SK-N-SH (cell line): ENCODE data around the gene BDKRB1. TPM values are rescaled to one million over a fixed set of nuclear protein-coding genes. Genes with fewer than 3 reads are reported as not detected.
A peak's percentile ranks its signal among the peaks of the same experiment; 100 is the strongest.

Experiments used
- CTCF ChIA-PET: fragments of 300-600, 350-600 bp; formaldehyde crosslinking; extraction: SDS; loops from one replicate; lab custom pipeline; 2021; lab: Yijun Ruan, JAX
- POLR2A ChIA-PET: fragments of 350-600 bp; sonication (Branson Sonifier 250); formaldehyde crosslinking; extraction: SDS; loops from one replicate; lab custom pipeline; 2020; ENCODE audit warnings: antibody characterized with exemption, inconsistent platforms; lab: Yijun Ruan, JAX
- DNase-seq: peaks from one replicate; pipeline ENCODE4 v3.0.0; 2012
- H2AFZ ChIP-seq: fragments of 200-600 bp; sonication (generic); 2 replicates; pipeline ENCODE4 v1.8.1; 2016; ENCODE audit warnings: antibody characterized with exemption, mild to moderate bottlenecking, low read depth
- H3F3A ChIP-seq: fragments of 200-600 bp; sonication (generic); replicated peaks from 2 replicates; pipeline ENCODE3; 2016; ENCODE audit warnings: antibody characterized with exemption, mild to moderate bottlenecking; ENCODE audit not compliant: insufficient read depth
- H3K27ac ChIP-seq, 2 experiments: fragments of 200-500 bp in 1 of 2; fragments of 200-600 bp in 1 of 2; sonication (Bioruptor generic) in 1 of 2; sonication (generic), shearing (Covaris generic) in 1 of 2; 2 replicates each; pipeline versions ENCODE4 v1.5.1 to v1.6.1; 2014 to 2016; ENCODE audit warnings: low read depth in 2 of 2, inconsistent platforms in 1 of 2, low read length in 1 of 2, mild to moderate bottlenecking in 1 of 2, mixed read lengths in 1 of 2
- H3K27me3 ChIP-seq: fragments of 200-600 bp; sonication (generic), shearing (Covaris generic); 2 replicates; pipeline ENCODE4 v1.6.1; 2016; ENCODE audit warnings: mixed run types; ENCODE audit not compliant: insufficient read depth
- H3K36me3 ChIP-seq, 2 experiments: fragments of 200-500 bp in 1 of 2; fragments of 200-600 bp in 1 of 2; sonication (Bioruptor generic) in 1 of 2; sonication (generic) in 1 of 2; replicated peaks in 1 of 2; 2 replicates each; pipeline versions ENCODE3 to v1.5.1; 2014 to 2016; ENCODE audit warnings: low read length in 1 of 2, mild to moderate bottlenecking in 1 of 2; ENCODE audit not compliant: insufficient read depth in 2 of 2, control insufficient read depth in 1 of 2
- H3K4me1 ChIP-seq, 2 experiments: fragments of 200-500 bp in 1 of 2; fragments of 200-600 bp in 1 of 2; sonication (Bioruptor generic) in 1 of 2; sonication (generic), shearing (Covaris generic) in 1 of 2; 2 replicates each; pipeline versions ENCODE4 v1.5.1 to v1.6.1; 2014 to 2016; ENCODE audit warnings: low read depth in 1 of 2, low read length in 1 of 2, mixed run types in 1 of 2; ENCODE audit not compliant: insufficient read depth in 2 of 2, control insufficient read depth in 1 of 2
- H3K4me2 ChIP-seq: fragments of 200-600 bp; sonication (generic), shearing (Covaris generic); 2 replicates; pipeline ENCODE4 v1.6.1; 2017; ENCODE audit warnings: mixed run types
- H3K4me3 ChIP-seq, 2 experiments: fragments of 200-500 bp in 1 of 2; fragments of 200-600 bp in 1 of 2; sonication (Bioruptor generic) in 1 of 2; sonication (generic), shearing (Covaris generic) in 1 of 2; 2 replicates each; pipeline versions ENCODE4 v1.5.1 to v1.8.1; 2014 to 2016; ENCODE audit warnings: low read depth in 2 of 2, inconsistent platforms in 1 of 2, low read length in 1 of 2, mild to moderate bottlenecking in 1 of 2, mixed read lengths in 1 of 2, moderate library complexity in 1 of 2
- H3K79me2 ChIP-seq: fragments of 200-600 bp; sonication (generic); 2 replicates; pipeline ENCODE4 v1.8.1; 2017; ENCODE audit warnings: mild to moderate bottlenecking; ENCODE audit not compliant: insufficient read depth
- H3K9ac ChIP-seq: fragments of 200-600 bp; sonication (generic); 2 replicates; pipeline ENCODE4 v1.6.1; 2017; ENCODE audit warnings: mixed run types
- H3K9me2 ChIP-seq: fragments of 200-600 bp; sonication (generic); 2 replicates; pipeline ENCODE4 v1.6.1; 2017; ENCODE audit warnings: mixed run types
- H3K9me3 ChIP-seq: fragments of 200-600 bp; sonication (generic); 2 replicates; pipeline ENCODE4 v1.6.1; 2017; ENCODE audit warnings: mixed run types, mild to moderate bottlenecking, moderate library complexity
- H4K20me1 ChIP-seq: fragments of 200-600 bp; sonication (generic); 2 replicates; pipeline ENCODE4 v1.6.1; 2017; ENCODE audit warnings: mild to moderate bottlenecking, mixed run types; ENCODE audit not compliant: insufficient read depth
- CHD2 ChIP-seq: fragments of 150-350 bp; IDR thresholded peaks from 2 replicates; pipeline ENCODE4 v1.6.1; 2018; ENCODE audit warnings: low read length; ENCODE audit not compliant: partially characterized antibody
- EZH2phosphoT487 ChIP-seq: fragments of 200-600 bp; sonication (generic); IDR thresholded peaks from 2 replicates; pipeline ENCODE4 v1.6.1; 2017; ENCODE audit warnings: low read depth, mixed run types, mild to moderate bottlenecking, antibody characterized with exemption, moderate library complexity, borderline replicate concordance
- FOXJ3 ChIP-seq: sonication (generic); formaldehyde crosslinking; IDR thresholded peaks from 2 replicates; pipeline ENCODE4 v1.5.1; 2020; ENCODE audit warnings: mild to moderate bottlenecking, missing genetic modification reagents
- FOXM1 ChIP-seq: IDR thresholded peaks from 2 replicates; pipeline ENCODE4 v1.4.0; 2012; ENCODE audit warnings: low read depth, mild to moderate bottlenecking
- GABPA ChIP-seq: IDR thresholded peaks from 2 replicates; pipeline ENCODE4 v1.4.0; 2012; ENCODE audit warnings: low read depth, mild to moderate bottlenecking
- GATA2 ChIP-seq: sonication (generic); formaldehyde crosslinking; IDR thresholded peaks from 2 replicates; pipeline ENCODE4 v1.5.0; 2020; ENCODE audit warnings: mild to moderate bottlenecking, missing genetic modification reagents
- IRF3 ChIP-seq: fragments of 150-350 bp; IDR thresholded peaks from 2 replicates; pipeline ENCODE4 v1.6.1; 2016; ENCODE audit warnings: mild to moderate bottlenecking, low read depth, low read length
- JUND ChIP-seq: IDR thresholded peaks from 2 replicates; pipeline ENCODE4 v1.4.0; 2012
- NRF1 ChIP-seq: IDR thresholded peaks from 2 replicates; pipeline ENCODE4 v1.6.1; 2012; ENCODE audit warnings: low read depth, mild to moderate bottlenecking, low read length
- PBX3 ChIP-seq: IDR thresholded peaks from 2 replicates; pipeline ENCODE4; 2012
- POLR2AphosphoS5 ChIP-seq: IDR thresholded peaks from 2 replicates; pipeline ENCODE4 v1.6.1; 2012; ENCODE audit warnings: low read depth, low read length
- RCOR1 ChIP-seq: fragments of 150-350 bp; IDR thresholded peaks from 2 replicates; pipeline ENCODE4 v1.6.1; 2017; ENCODE audit warnings: antibody characterized with exemption, low read length
- RXRA ChIP-seq: IDR thresholded peaks from 2 replicates; pipeline ENCODE4 v1.4.0; 2012; ENCODE audit warnings: low read depth, mild to moderate bottlenecking, borderline replicate concordance
- SIN3A ChIP-seq: IDR thresholded peaks from 2 replicates; pipeline ENCODE4 v1.6.1; 2012; ENCODE audit warnings: low read depth, mild to moderate bottlenecking, low read length, moderate library complexity, borderline replicate concordance
- TCF12 ChIP-seq: IDR thresholded peaks from 2 replicates; pipeline ENCODE4 v1.4.0; 2012
- TEAD4 ChIP-seq: IDR thresholded peaks from 2 replicates; pipeline ENCODE4 v1.4.0; 2012; ENCODE audit warnings: mild to moderate bottlenecking, borderline replicate concordance; ENCODE audit not compliant: insufficient read depth
- USF1 ChIP-seq: IDR thresholded peaks from 2 replicates; pipeline ENCODE4 v1.4.0; 2012; ENCODE audit warnings: low read depth, borderline replicate concordance
- WGBS: methylation state at CpG from one replicate; pipeline ENCODE4 v1.1.6; 2017; ENCODE audit warnings: low lambda C conversion rate; 5-methylcytosine and 5-hydroxymethylcytosine counted together
- polyA plus RNA-seq, 3 experiments: library from polyadenylated mRNA; depleted of rRNA; stranded (reverse); fragments of >200 nt; gene quantifications; 2 replicates each; pipeline ENCODE4 v1.2.3, GENCODE V29; 2012
- TF ChIP-seq, protein P1 (sequence below): fragments of 200-600 bp; sonication (generic); IDR thresholded peaks from 2 replicates; pipeline ENCODE4 v1.6.1; 2017; ENCODE audit warnings: antibody characterized with exemption, mild to moderate bottlenecking, moderate library complexity
- TF ChIP-seq, protein P2 (sequence below): IDR thresholded peaks from 2 replicates; pipeline ENCODE4 v1.4.0; 2012; ENCODE audit warnings: low read depth, borderline replicate concordance

The BDKRB1 gene
- polyA plus RNA-seq, 1 of the 3 experiments (the other 2 are of a cell fraction): 14.4 TPM

DNA sequence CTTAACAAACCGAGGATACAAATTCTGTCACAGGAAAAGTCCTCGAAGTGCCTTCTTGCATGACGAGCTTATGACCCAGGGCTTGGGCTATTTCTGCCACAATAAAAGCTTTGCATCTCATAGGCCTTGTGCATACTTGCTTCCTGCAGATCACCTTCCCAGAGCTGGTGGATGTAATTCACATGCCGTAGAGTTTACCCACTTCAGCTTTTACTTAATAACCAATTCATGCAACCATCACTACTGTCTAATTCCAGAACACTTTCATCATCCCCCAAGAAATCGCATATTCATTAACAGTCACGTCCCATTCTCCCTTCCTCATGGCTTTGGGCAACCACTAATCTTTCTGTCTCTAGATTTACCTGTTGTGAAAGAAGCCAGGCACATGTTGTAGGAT is 9.0 kb upstream of the BDKRB1 start:
- Histone ChIP-seq H3K4me2 (no peak overlapping the region), H4K20me1 (no peaks in the 10 kb centered on the region), H3K4me1 (peaks cover 5 to 23% of the 10 kb centered on the region in 2 experiments; a peak in 2 of 4 replicates), H3K27me3 (no peaks in the 10 kb centered on the region), H2AFZ (no peak overlapping the region), H3K27ac (peak overlapping the region in 1 of 2 experiments; percentile 95; a peak in 2 of 4 replicates), H3K9me3 (no peaks in the 10 kb centered on the region), H3K9ac (no peak overlapping the region), H3K9me2 (no peaks in the 10 kb centered on the region), H3K79me2 (no peaks in the 10 kb centered on the region), H3K36me3 (peaks cover 0 to 2% of the 10 kb centered on the region in 2 experiments), H3F3A (peaks cover 34% of the 10 kb centered on the region), H3K4me3 (no peak overlapping the region)
- no peak for TF ChIP-seq PBX3
- no peak for TF ChIP-seq NRF1
- TF ChIP-seq GATA2 (CRISPR knock-in tag): no peak
- TF ChIP-seq IRF3: no peak
- TF ChIP-seq, protein P1, sequence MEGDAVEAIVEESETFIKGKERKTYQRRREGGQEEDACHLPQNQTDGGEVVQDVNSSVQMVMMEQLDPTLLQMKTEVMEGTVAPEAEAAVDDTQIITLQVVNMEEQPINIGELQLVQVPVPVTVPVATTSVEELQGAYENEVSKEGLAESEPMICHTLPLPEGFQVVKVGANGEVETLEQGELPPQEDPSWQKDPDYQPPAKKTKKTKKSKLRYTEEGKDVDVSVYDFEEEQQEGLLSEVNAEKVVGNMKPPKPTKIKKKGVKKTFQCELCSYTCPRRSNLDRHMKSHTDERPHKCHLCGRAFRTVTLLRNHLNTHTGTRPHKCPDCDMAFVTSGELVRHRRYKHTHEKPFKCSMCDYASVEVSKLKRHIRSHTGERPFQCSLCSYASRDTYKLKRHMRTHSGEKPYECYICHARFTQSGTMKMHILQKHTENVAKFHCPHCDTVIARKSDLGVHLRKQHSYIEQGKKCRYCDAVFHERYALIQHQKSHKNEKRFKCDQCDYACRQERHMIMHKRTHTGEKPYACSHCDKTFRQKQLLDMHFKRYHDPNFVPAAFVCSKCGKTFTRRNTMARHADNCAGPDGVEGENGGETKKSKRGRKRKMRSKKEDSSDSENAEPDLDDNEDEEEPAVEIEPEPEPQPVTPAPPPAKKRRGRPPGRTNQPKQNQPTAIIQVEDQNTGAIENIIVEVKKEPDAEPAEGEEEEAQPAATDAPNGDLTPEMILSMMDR: no peak
- no peak for TF ChIP-seq SIN3A
- TF ChIP-seq RCOR1: no peak
- no peak for TF ChIP-seq POLR2AphosphoS5
- no peak for TF ChIP-seq USF1
- TF ChIP-seq GABPA: no peak
- TF ChIP-seq CHD2: no peak
- no peak for TF ChIP-seq TCF12
- 94% methylated on average over 5 of the region's 6 CpGs for WGBS
- POLR2A ChIA-PET: no interaction called here
- CTCF ChIA-PET: interaction anchor here (0.9 to 1.3 kb wide), 3 partner anchors 8 to 248 kb away, joined by 3 read pairs; no protein-coding TSS in a partner anchor
- DNase-seq: no peak

GRCh38 chr14:96249029-96249428 is 7.0 kb upstream of the BDKRB1 start:
- H3K79me2 ChIP-seq: no peaks in the 10 kb centered on the region
- CTCF ChIA-PET: no interaction called here
- H3K27ac ChIP-seq: peak overlapping the region in 1 of 2 experiments; percentile 95; a peak in 2 of 4 replicates
- H3F3A ChIP-seq: peaks cover 33% of the 10 kb centered on the region
- WGBS: 16% methylated on average over 5 of the region's 5 CpGs
- DNase-seq: no peak
- peak overlapping the region; percentile 21; the same call in 1 of the 2 replicates for H3K9ac ChIP-seq
- H3K4me1 ChIP-seq: peaks cover 9 to 31% of the 10 kb centered on the region in 2 experiments; a peak in 3 of 4 replicates
- peak overlapping the region; percentile 14; the same call in 1 of the 2 replicates for H3K4me2 ChIP-seq
- H3K9me2 ChIP-seq: no peaks in the 10 kb centered on the region
- no peaks in the 10 kb centered on the region for H3K9me3 ChIP-seq
- H3K36me3 ChIP-seq: no peaks in the 10 kb centered on the region
- POLR2A ChIA-PET: no interaction called here
- H2AFZ ChIP-seq: no peak overlapping the region; the same call in none of the 2 replicates
- no peak overlapping the region for H3K4me3 ChIP-seq
- H4K20me1 ChIP-seq: no peaks in the 10 kb centered on the region
- no peaks in the 10 kb centered on the region for H3K27me3 ChIP-seq
- TF ChIP-seq TEAD4 (0 out of 2 replicates have a peak, but pooled peaks have one; percentile 24), GATA2 (CRISPR knock-in tag) (no peak), JUND (peak; percentile 84), FOXM1 (peak; percentile 75; the same call in 1 of the 2 replicates), RXRA (peak; percentile 79; the same call in 1 of the 2 replicates), RCOR1 (no peak), NRF1 (no peak), IRF3 (no peak), EZH2phosphoT487 (no peak), FOXJ3 (no peak)
- TF ChIP-seq, protein P2, sequence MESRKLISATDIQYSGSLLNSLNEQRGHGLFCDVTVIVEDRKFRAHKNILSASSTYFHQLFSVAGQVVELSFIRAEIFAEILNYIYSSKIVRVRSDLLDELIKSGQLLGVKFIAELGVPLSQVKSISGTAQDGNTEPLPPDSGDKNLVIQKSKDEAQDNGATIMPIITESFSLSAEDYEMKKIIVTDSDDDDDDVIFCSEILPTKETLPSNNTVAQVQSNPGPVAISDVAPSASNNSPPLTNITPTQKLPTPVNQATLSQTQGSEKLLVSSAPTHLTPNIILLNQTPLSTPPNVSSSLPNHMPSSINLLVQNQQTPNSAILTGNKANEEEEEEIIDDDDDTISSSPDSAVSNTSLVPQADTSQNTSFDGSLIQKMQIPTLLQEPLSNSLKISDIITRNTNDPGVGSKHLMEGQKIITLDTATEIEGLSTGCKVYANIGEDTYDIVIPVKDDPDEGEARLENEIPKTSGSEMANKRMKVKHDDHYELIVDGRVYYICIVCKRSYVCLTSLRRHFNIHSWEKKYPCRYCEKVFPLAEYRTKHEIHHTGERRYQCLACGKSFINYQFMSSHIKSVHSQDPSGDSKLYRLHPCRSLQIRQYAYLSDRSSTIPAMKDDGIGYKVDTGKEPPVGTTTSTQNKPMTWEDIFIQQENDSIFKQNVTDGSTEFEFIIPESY: no peak
